H1 (cell line): Measurements from ENCODE around the gene C1orf21. TPM values are rescaled to one million over a fixed set of nuclear protein-coding genes. Genes with fewer than 3 reads are reported as not detected.

Source experiments
- CTCF ChIA-PET: fragments of 300-600 bp; sonication (Branson Sonifier 250); formaldehyde crosslinking; loops from one replicate; lab custom pipeline; 2021; ENCODE audit not compliant: partially characterized antibody; lab: Charles Lee
- POLR2A ChIA-PET: fragments of 300-600 bp; sonication (Branson Sonifier 250); formaldehyde crosslinking; loops from one replicate; lab custom pipeline; 2021; ENCODE audit warnings: inconsistent platforms; ENCODE audit not compliant: partially characterized antibody; lab: Charles Lee
- DNase-seq, 2 experiments: peaks; one replicate each; pipeline versions ENCODE4 v3.0.0 to v3.0.0-alpha.2; 2010 to 2022; ENCODE audit warnings: low spot score in 2 of 2, low read depth in 1 of 2, mixed read lengths in 1 of 2
- FAIRE-seq: peaks from 2 replicates; lab custom pipeline; 2011; peaks lifted over from hg19 to GRCh38; lab: Jason Lieb, UNC
- H2AFZ ChIP-seq: 2 replicates; pipeline ENCODE4 v1.8.1; 2012; ENCODE audit warnings: low read length, inconsistent platforms
- H2AK5ac ChIP-seq: 2 replicates; pipeline ENCODE4 v1.6.1; 2013; ENCODE audit warnings: low read depth, low read length
- H2BK120ac ChIP-seq: replicated peaks from 2 replicates; pipeline ENCODE3; 2013; ENCODE audit warnings: low read depth, low read length, inconsistent platforms
- H2BK12ac ChIP-seq: 2 replicates; pipeline ENCODE4 v1.6.1; 2013; ENCODE audit warnings: low read depth, low read length
- H2BK15ac ChIP-seq: 2 replicates; pipeline ENCODE4 v1.6.1; 2013; ENCODE audit warnings: low read length
- H2BK20ac ChIP-seq: 2 replicates; pipeline ENCODE4 v1.6.1; 2013; ENCODE audit warnings: low read length
- H2BK5ac ChIP-seq: 2 replicates; pipeline ENCODE4 v1.6.1; 2013; ENCODE audit warnings: low read depth, low read length
- H3K14ac ChIP-seq: 2 replicates; pipeline ENCODE4 v1.6.1; 2013; ENCODE audit warnings: inconsistent platforms; ENCODE audit not compliant: insufficient read length
- H3K18ac ChIP-seq: 2 replicates; pipeline ENCODE4 v1.6.1; 2013; ENCODE audit warnings: low read length; ENCODE audit errors: extremely low read depth
- H3K23ac ChIP-seq: 2 replicates; pipeline ENCODE4 v1.6.1; 2013; ENCODE audit warnings: inconsistent platforms; ENCODE audit not compliant: insufficient read length
- H3K23me2 ChIP-seq: 2 replicates; pipeline ENCODE4 v1.6.1; 2013; ENCODE audit warnings: low read depth, low read length
- H3K27ac ChIP-seq: 2 replicates; pipeline ENCODE4 v1.6.1; 2011; ENCODE audit warnings: low read depth, low read length, inconsistent platforms
- H3K27me3 ChIP-seq, 4 experiments: replicated peaks in 1 of 4; 1 replicate in 1 of 4; 2 replicates in 3 of 4; pipeline versions ENCODE4 v1.6.1 to v1.8.1; 2011 to 2013; ENCODE audit warnings: low read length in 3 of 4, mild to moderate bottlenecking in 3 of 4, inconsistent platforms in 2 of 4, mixed read lengths in 2 of 4, moderate library complexity in 1 of 4; ENCODE audit not compliant: control insufficient read depth in 3 of 4, insufficient read depth in 3 of 4; ENCODE audit errors: extremely low read depth in 1 of 4
- H3K36me3 ChIP-seq, 4 experiments: 2 replicates each; pipeline versions ENCODE4 v1.6.1 to v1.8.1; 2011 to 2013; ENCODE audit warnings: mild to moderate bottlenecking in 4 of 4, low read length in 3 of 4, moderate library complexity in 2 of 4, control low read depth in 1 of 4, inconsistent platforms in 1 of 4; ENCODE audit not compliant: insufficient read depth in 4 of 4, control insufficient read depth in 2 of 4
- H3K4ac ChIP-seq: replicated peaks from 2 replicates; pipeline ENCODE3; 2013; ENCODE audit warnings: low read length, low read depth, mixed read lengths, inconsistent platforms; ENCODE audit not compliant: insufficient read length
- H3K4me1 ChIP-seq, 4 experiments: replicated peaks in 1 of 4; 1 replicate in 1 of 4; 2 replicates in 3 of 4; pipeline versions ENCODE4 v1.6.1 to v1.8.1; 2011 to 2013; ENCODE audit warnings: low read length in 3 of 4, inconsistent platforms in 2 of 4, mixed read lengths in 1 of 4; ENCODE audit not compliant: insufficient read depth in 4 of 4, control insufficient read depth in 3 of 4
- H3K4me2 ChIP-seq, 2 experiments: 2 replicates each; pipeline versions ENCODE4 v1.6.1 to v1.8.1; 2011 to 2013; ENCODE audit warnings: low read depth in 2 of 2, low read length in 2 of 2, control low read depth in 1 of 2, inconsistent platforms in 1 of 2, mild to moderate bottlenecking in 1 of 2; ENCODE audit not compliant: insufficient read depth in 1 of 2
- H3K4me3 ChIP-seq, 4 experiments: fragments of 200-600, 300-600 bp in 1 of 4; sonication (generic), shearing (Covaris generic), sonication (Bioruptor Twin) in 1 of 4; 2 replicates each; pipeline versions ENCODE4 v1.5.1 to v1.8.1; 2011 to 2016; ENCODE audit warnings: low read length in 4 of 4, low read depth in 3 of 4, control low read depth in 2 of 4, inconsistent platforms in 2 of 4, mild to moderate bottlenecking in 2 of 4, mixed read lengths in 1 of 4, moderate library complexity in 1 of 4; ENCODE audit not compliant: insufficient read depth in 2 of 4; ENCODE audit errors: extremely low read depth in 1 of 4
- H3K56ac ChIP-seq: replicated peaks from 2 replicates; pipeline ENCODE3; 2013; ENCODE audit warnings: low read depth, mild to moderate bottlenecking, mixed read lengths, low read length, inconsistent platforms; ENCODE audit not compliant: insufficient read length
- H3K79me1 ChIP-seq: 2 replicates; pipeline ENCODE4 v1.6.1; 2013; ENCODE audit warnings: low read depth, low read length, control low read depth
- H3K79me2 ChIP-seq, 2 experiments: 2 replicates each; pipeline versions ENCODE4 v1.6.1 to v1.8.1; 2012 to 2013; ENCODE audit warnings: low read length in 2 of 2, mild to moderate bottlenecking in 2 of 2, inconsistent platforms in 1 of 2; ENCODE audit not compliant: insufficient read depth in 2 of 2, control insufficient read depth in 1 of 2
- H3K9ac ChIP-seq, 4 experiments: replicated peaks in 1 of 4; 1 replicate in 1 of 4; 2 replicates in 3 of 4; pipeline versions ENCODE4 v1.6.1 to v1.8.1; 2011 to 2013; ENCODE audit warnings: low read depth in 3 of 4, low read length in 3 of 4, control low read depth in 2 of 4, mild to moderate bottlenecking in 2 of 4, moderate library complexity in 2 of 4, inconsistent platforms in 1 of 4; ENCODE audit errors: extremely low read depth in 1 of 4
- H3K9me3 ChIP-seq, 2 experiments: 2 replicates each; pipeline versions ENCODE4 v1.6.1 to v1.8.1; 2012 to 2013; ENCODE audit warnings: mild to moderate bottlenecking in 2 of 2, moderate library complexity in 2 of 2, control low read depth in 1 of 2, inconsistent platforms in 1 of 2, low read depth in 1 of 2, low read length in 1 of 2, mixed read lengths in 1 of 2; ENCODE audit not compliant: insufficient read depth in 2 of 2
- H4K20me1 ChIP-seq, 2 experiments: replicated peaks in 1 of 2; 2 replicates each; pipeline versions ENCODE3 to v1.8.1; 2011 to 2013; ENCODE audit warnings: inconsistent platforms in 2 of 2, low read length in 2 of 2, mild to moderate bottlenecking in 1 of 2; ENCODE audit not compliant: insufficient read depth in 2 of 2, control insufficient read depth in 1 of 2
- H4K5ac ChIP-seq: 2 replicates; pipeline ENCODE4 v1.6.1; 2013; ENCODE audit warnings: low read length, low read depth, mixed read lengths, inconsistent platforms; ENCODE audit not compliant: insufficient read length
- H4K8ac ChIP-seq: 2 replicates; pipeline ENCODE4 v1.8.0; 2013; ENCODE audit warnings: mild to moderate bottlenecking, moderate library complexity, low read length, inconsistent platforms; ENCODE audit not compliant: insufficient read depth; ENCODE audit errors: extremely low read depth
- H4K91ac ChIP-seq: replicated peaks from 2 replicates; pipeline ENCODE3; 2013; ENCODE audit warnings: low read length, mixed read lengths, inconsistent platforms; ENCODE audit not compliant: insufficient read length
- SAP30 ChIP-seq: fragments of 300-600 bp; sonication (generic); IDR thresholded peaks from 2 replicates; pipeline ENCODE4 v1.7.1; 2012; ENCODE audit warnings: low read length, moderate library complexity, mild to moderate bottlenecking, inconsistent platforms; ENCODE audit not compliant: insufficient read depth, insufficient replicate concordance
- USF2 ChIP-seq: IDR thresholded peaks from 2 replicates; pipeline ENCODE4 v1.6.1; 2011; ENCODE audit warnings: low read length, improper control_type of control experiment
- WGBS, 2 experiments: shearing (Covaris generic) in 1 of 2; methylation state at CpG; one replicate each; pipeline versions ENCODE4 v1.1.6 to v1.1.7; 2013 to 2015; ENCODE audit warnings: low lambda C conversion rate in 2 of 2, mixed read lengths in 2 of 2, inconsistent platforms in 1 of 2, low coverage in 1 of 2, missing lambda C conversion rate in 1 of 2; ENCODE audit not compliant: insufficient replicate concordance in 2 of 2, insufficient coverage in 1 of 2, insufficient read length in 1 of 2; ENCODE audit errors: extremely low coverage in 1 of 2, missing lambda C conversion rate in 1 of 2; 5-methylcytosine and 5-hydroxymethylcytosine counted together
- polyA plus RNA-seq, 7 experiments: library from polyadenylated mRNA; depleted of rRNA in 3 of 7; stranded (reverse) in 5 of 7; unstranded in 2 of 7; fragments of >200 nt in 5 of 7; fragments of 200-250 nt in 2 of 7; gene quantifications; 1 replicate in 5 of 7; 2 replicates in 1 of 7; 4 replicates in 1 of 7; pipeline versions ENCODE4 v1.2.1 to v1.2.3, GENCODE V29; 2011 to 2013; ENCODE audit warnings: missing spikeins in 2 of 7, mixed read lengths in 2 of 7
- total RNA-seq: library from RNA; stranded (reverse); fragmentation: NEBNext Ultra II Directional; extraction: Animal tissue kit (Norgen Biotek cat#: 25700); gene quantifications from 2 replicates; pipeline ENCODE4 v1.2.1, GENCODE V29; 2021

C1orf21 gene
- total and polyA plus RNA-seq, 2 of the 8 experiments (the other 6 are each of a cell fraction or from before 2014, with no cell fraction given): 16.6 to 51.0 TPM

- H3K79me1 ChIP-seq: no peaks in the 10 kb centered on the region; the same call in 1 of the 2 replicates
- no peak for TF ChIP-seq SAP30
- no peak for TF ChIP-seq USF2
- H3K18ac ChIP-seq: no peak overlapping the region
- H3K9me3 ChIP-seq: no peaks in the 10 kb centered on the region
- H3K27me3 ChIP-seq: no peaks in the 10 kb centered on the region
- no peak overlapping the region for H3K56ac ChIP-seq
- H2AFZ ChIP-seq: no peak overlapping the region
- H2AK5ac ChIP-seq: no peak overlapping the region
- H4K8ac ChIP-seq: no peak overlapping the region
- no peak overlapping the region for H2BK12ac ChIP-seq
- H4K5ac ChIP-seq: no peak overlapping the region
- ChIA-PET CTCF (interaction anchor here (0.6 to 1.5 kb wide), 3 partner anchors 9 to 128 kb away, joined by 3 to 4 read pairs (median 4); no protein-coding TSS in a partner anchor), POLR2A (interaction anchor here (0.6 kb wide), 2 partner anchors 19 to 42 kb away, joined by 3 to 4 read pairs; no protein-coding TSS in a partner anchor)
- no peak overlapping the region for H2BK5ac ChIP-seq
- H3K27ac ChIP-seq: no peak overlapping the region
- peaks cover 0 to 9% (median 1%) of the 10 kb centered on the region in 4 experiments; a peak in 3 of 8 replicates for H3K36me3 ChIP-seq
- no peaks in the 10 kb centered on the region for H4K20me1 ChIP-seq
- H3K4me1 ChIP-seq: peaks cover 1 to 6% (median 4%) of the 10 kb centered on the region in 4 experiments; a peak in 6 of 7 replicates
- peaks cover 0 to 23% of the 10 kb centered on the region in 2 experiments; a peak in 2 of 4 replicates for H3K79me2 ChIP-seq
- no peak overlapping the region for H3K9ac ChIP-seq
- H2BK120ac ChIP-seq: no peak overlapping the region
- no peak overlapping the region for H3K4me3 ChIP-seq
- H3K4ac ChIP-seq: no peak overlapping the region
- FAIRE-seq: no peak
- DNase-seq: no peak
- H3K4me2 ChIP-seq: no peak overlapping the region
- no peak overlapping the region for H3K23ac ChIP-seq
- no peaks in the 10 kb centered on the region for H3K23me2 ChIP-seq
- H2BK15ac ChIP-seq: no peak overlapping the region
- H4K91ac ChIP-seq: no peak overlapping the region
- H2BK20ac ChIP-seq: no peak overlapping the region
- H3K14ac ChIP-seq: no peak overlapping the region
- 76 to 100% methylated on average over 1 of the region's 1 CpG for WGBS, 2 experiments
These were observed 120.9 kb downstream of the C1orf21 start for GRCh38 chr1:184507604-184508280.
